Tibial nerve (tissue), 4 donors: Measurements from ENCODE around the gene KCTD13.

Source experiments
- CTCF ChIP-seq, 5 experiments: fragments of 200-600 bp in 3 of 5; fragments of 450-650 bp in 2 of 5; sonication (generic) in 3 of 5; IDR thresholded peaks; one replicate each; pipeline ENCODE4 v1.5.1; 2016 to 2019; ENCODE audit warnings: antibody characterized with exemption in 5 of 5, mild to moderate bottlenecking in 3 of 5, moderate library complexity in 2 of 5
- EP300 ChIP-seq, 2 donors: sonication (generic); formaldehyde crosslinking; IDR thresholded peaks; one replicate each; pipeline ENCODE4 v1.6.1; 2017; ENCODE audit warnings: antibody characterized with exemption in 2 of 2, mild to moderate bottlenecking in 1 of 2
- POLR2A ChIP-seq, 2 donors: fragments of 450-650 bp; IDR thresholded peaks; one replicate each; pipeline ENCODE4 v1.6.1; 2017; ENCODE audit warnings: antibody characterized with exemption in 2 of 2, mild to moderate bottlenecking in 2 of 2, moderate library complexity in 2 of 2

GRCh38 chr16:29927070-29927905 lies 1.3 kb upstream of the KCTD13 start:
- no peak for TF ChIP-seq CTCF (IDR thresholded peaks at IDR 0.05)
- TF ChIP-seq EP300 (IDR thresholded peaks at IDR 0.05) = no peak
- TF ChIP-seq POLR2A (IDR thresholded peaks at IDR 0.05) = no peak
